GM21786 (cell line): ENCODE data around the gene BTBD6.

ENCODE experiments used
- ATAC-seq: cut with Tn5 transposase; IDR thresholded peaks from one replicate; pipeline ENCODE4 v1.9.1; 2021; ENCODE audit not compliant: unreplicated experiment

The BTBD6 gene

GRCh38 chr14:105229099-105229655, 19.2 kb upstream of the BTBD6 start:
- ATAC-seq, result no peak

DNA sequence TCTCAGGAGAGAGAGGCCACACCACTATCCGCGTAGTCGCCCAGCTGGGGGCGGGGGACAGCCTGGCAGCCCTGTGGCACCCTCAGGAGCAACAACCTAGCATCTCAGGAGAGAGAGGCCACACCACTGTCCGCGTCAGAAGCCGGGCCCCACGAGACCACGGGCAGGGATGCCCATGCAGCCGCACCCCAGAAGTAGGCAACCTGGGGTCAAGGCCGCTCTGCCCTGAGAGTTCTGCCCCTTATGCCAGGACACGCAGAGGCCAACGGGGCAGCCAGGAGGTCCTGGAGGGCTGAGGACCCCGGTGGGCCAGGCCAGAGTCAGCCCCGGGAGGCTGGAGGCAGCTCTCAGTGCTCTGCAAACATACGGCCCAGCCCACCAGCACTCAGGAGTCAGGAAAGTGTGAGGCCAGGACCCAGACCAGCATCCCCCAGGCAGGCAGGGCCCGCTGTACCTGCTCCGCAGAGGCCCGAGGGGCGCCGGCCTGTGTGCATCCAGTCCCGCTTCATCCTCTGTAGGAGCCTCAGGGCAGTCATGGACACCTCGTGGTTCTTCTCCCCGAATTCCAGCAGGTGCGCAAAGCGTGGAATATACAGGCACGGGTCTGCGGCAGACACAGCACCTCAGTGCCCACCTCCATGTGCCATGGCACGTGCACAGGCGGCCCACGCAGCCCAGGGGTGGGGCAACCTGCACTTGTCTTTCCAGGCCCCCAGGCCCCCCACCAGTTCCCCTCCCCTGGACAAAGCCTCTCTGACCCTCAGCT, 7.3 kb upstream of the BTBD6 start:
- ATAC-seq, result no peak

DNA sequence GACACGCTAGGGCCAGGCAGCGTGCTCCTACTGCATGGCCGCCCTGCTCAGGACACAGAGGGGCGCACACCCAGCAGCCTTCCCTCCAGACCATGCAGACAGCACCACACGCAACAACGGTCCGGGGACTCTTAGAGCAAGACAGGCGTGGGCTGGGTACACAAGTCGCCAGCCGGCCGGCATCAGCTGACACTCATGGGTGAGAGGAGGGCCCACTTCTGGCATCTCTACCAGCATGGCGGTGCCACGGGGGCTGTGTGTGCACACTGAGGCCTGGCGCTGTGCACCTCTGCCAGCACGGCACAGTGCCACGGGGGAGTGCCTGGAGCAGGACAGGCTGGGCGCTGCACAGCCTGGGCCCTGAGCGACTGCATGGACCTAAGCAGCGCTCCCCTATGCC, 6.7 kb upstream of the BTBD6 start:
- no peak for ATAC-seq

DNA sequence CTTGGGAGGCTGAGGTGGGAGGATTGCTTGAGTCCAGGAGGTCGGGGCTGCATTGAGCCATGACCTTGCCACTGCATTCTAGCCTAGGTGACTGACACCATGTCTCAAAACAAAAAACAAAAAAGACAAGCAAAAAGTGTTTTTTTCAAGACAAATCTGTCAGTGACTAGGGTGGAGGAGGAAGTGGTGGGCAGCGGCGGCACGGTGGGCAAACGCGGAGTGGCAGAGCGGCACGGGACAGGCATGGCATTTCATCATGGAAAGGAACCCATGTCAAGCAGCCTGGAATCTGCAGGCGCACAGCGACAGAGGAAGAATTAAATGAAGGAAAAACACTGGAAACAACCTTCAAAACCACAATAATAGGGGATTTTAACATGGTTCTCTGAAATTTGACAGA, 4.0 kb upstream of the BTBD6 start:
- no peak for ATAC-seq

DNA sequence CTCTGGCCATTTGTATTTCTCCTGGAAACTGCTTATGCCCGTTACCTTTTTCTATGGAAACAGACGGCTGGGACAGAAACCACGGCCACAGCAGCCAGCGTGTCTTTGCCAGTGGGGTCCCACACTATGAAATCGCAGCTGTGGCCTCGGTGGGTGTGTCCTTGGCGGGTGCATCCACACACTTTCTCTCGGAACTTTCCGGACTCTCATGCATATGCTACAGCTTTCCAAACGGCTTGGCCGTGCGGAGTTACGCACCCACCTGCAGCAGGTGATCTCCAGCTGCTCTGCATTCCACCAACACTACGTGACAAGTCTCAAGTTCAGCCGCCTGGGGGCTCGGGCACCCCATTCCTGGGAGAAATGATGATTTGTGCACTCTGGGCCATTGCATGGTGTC, 1.3 kb upstream of the BTBD6 start:
- no peak for ATAC-seq

DNA sequence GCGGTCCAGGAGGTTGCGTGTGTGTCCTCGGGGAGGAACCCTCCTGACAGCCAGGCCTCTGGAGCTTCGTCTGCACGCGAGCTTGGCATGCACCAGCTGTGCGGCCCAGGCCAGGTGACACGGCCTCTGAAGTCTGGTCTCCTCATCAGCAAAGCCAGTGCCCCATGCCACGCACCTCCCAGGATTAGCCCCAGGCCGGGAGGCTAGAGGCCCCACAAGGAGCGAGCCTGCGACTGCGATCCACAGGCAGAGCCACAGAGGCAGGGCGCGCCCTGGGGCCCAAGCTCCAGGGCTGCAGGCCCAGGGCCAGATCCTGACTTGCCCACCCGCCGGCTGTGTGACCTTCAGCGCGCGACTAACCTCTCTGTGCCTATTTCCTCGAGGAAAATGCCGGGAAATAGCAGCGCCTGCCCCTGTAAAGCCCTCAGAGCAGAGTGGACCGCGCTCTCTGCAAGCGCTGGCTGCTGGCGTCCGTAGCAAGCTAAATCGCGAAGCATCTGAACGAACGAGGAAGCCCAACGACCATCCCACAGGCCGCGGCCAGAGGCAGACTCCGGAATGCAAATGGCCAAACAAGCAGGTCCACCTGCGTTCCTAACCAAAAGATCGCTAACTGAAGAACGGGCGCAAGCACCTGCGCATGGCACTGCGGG, 492 bp upstream of the BTBD6 start:
- no peak for ATAC-seq

DNA sequence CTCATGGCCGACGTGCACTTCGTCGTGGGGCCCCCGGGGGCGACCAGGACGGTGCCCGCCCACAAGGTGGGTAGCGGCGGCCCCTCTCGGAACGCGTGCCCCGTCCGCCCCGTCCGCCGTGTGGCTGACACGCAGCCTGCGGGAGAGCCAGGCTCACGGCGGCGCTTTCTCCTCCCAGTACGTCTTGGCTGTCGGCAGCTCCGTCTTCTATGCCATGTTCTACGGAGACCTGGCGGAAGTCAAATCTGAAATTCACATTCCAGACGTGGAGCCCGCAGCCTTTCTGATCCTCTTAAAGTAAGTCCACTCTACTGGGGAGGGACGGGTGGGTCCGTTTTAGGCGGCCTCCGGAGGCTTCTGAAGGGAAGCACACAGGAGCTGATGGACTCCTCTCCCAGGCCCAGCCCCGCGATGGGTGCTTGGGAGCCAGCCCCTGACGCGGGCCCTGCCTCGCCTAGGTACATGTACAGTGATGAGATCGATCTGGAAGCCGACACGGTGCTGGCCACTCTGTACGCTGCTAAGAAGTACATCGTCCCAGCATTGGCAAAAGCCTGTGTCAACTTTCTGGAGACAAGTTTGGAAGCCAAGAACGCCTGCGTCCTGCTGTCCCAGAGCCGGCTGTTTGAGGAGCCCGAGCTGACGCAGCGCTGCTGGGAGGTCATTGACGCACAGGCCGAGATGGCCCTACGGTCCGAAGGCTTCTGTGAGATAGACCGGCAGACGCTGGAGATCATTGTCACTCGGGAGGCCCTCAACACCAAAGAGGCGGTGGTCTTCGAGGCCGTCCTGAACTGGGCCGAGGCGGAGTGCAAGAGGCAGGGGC, 1.1 kb downstream of the BTBD6 start:
- no peak for ATAC-seq

DNA sequence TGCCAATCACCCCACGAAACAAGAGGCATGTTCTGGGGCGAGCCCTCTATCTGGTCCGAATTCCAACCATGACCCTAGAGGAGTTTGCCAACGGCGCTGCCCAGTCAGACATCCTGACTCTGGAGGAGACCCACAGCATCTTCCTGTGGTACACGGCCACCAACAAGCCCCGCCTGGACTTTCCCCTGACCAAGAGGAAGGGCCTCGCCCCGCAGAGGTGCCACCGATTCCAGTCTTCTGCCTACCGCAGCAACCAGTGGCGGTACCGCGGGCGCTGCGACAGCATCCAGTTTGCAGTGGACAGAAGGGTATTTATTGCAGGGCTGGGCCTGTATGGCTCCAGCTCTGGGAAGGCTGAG, 1.7 kb downstream of the BTBD6 start:
- no peak for ATAC-seq

DNA sequence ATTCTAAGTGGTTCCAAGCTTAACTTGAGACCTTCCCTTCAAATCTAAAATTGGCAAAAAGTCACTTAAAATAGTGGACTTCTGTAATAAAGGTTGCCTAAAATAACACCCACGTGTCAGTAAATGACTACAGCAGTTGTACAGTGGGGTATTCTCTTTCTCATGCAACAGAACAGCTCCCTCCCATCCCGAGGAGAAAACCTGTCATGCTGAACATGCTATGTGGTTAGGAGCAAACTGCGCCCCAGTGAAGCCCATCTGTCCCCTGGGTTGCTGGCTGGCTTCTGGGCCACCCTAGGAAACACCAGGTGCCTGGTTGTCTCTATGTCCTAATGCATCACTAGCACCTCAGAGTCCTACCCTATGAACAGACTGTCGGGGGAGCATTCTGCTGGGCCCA, 2.7 kb downstream of the BTBD6 start:
- no peak for ATAC-seq

- ATAC-seq, result no peak
These were observed 3.6 kb downstream of the BTBD6 start for GRCh38 chr14:105251920-105252319.

DNA sequence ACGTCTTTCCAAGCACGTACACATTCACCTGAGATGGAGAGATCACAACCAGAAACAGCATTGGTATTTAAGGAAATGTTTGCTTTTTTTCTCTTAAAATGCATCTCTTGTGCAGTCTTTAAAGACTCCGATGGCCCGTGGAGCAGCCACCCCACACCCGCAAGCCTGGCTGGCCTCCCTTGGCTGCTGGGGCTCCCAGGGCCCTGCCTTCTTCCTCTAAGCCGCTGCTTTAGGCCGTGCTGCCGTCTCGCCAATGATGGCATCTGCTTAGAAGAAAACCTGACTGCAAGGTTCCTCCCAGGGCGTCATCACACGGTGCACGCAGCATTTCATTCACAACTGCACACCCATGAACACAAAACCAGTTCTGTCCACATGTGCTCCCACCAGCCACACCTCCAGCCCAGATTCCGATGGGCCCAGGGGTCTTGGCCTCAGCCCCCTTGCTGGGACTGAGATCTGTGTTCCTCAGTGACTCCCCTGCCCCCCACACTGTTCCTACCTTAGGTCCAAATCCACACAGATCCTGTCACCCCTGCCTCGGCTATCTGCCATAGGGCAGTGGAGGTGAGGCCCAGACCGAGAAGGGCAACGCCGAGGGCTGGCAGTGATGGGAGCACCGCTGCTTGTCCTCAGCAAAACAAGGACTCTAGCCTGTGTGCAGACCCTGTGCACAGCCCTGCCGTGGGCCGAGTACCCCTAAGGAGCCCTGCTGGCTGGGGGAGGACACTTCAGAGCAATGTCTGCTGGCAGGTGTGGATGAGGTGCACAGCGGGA, 4.4 kb downstream of the BTBD6 start:
- no peak for ATAC-seq

GRCh38 chr14:105253329-105253682, 5.0 kb downstream of the BTBD6 start:
- ATAC-seq, result no peak

DNA sequence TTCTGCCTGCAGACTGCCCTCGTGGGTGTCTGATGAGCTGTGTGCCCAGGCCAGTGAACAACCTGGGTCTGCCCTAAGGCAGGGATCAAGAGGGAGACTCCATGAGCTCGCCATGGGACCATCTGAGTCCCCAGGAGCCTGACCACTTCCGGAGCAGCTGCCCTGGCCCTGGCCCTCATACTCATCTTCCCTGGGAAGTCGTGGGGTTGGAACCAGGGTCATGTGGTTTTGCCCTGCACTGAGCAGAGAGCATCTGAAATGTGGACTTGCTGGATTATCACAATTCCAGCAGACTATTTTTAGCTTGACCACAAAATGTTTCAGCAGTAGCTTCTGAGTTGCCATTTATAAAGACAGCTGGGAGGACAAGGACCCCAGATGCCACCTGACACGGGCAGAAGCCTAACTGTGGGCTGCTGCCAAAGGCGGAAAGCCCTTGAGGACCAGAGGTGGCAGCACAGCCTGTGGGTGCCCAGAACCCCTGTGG, 6.7 kb downstream of the BTBD6 start:
- no peak for ATAC-seq

GRCh38 chr14:105256292-105256960, 8.1 kb downstream of the BTBD6 start:
- no peak for ATAC-seq

- ATAC-seq, result no peak
These were observed 9.1 kb downstream of the BTBD6 start for GRCh38 chr14:105257464-105257863.

DNA sequence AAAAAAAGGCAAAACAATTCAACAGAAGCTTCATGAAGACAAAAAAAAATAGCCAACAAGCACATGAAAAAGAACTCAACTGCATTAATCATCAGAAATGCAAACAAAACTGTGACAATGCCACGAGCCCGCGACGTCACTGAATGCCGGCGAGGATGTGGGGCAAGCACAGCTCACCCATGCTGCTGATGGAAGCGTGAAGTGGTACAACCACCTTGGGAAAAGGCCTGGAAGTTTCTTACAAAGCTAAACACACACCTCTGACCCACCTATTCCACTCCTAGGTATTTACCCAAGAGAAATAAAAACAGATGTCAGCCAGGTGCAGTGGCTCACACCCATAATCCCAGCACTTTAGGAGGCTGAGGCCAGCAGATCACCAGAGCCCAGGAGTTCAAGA, 10.5 kb downstream of the BTBD6 start:
- ATAC-seq, result no peak

DNA sequence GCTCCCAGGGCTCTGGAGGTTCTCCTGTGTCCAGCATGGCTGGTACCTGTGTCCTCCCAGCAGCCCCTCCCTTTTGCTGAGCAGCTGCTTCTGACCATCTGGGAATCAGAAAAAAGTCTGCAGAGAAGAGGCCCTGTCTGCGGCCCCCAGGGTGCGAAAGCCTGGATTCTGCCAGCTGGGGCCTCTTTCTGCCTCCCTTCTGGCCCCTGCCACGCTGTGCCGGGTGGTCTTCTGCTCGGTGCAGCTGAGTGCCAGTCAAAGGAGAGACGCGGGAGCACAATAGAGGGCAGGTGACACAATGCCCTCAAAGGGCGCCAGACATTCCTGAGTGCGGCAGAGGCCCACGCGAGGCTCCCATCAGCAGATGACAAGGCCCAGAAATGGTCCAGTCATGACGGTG, 12.6 kb downstream of the BTBD6 start:
- ATAC-seq, result no peak

DNA sequence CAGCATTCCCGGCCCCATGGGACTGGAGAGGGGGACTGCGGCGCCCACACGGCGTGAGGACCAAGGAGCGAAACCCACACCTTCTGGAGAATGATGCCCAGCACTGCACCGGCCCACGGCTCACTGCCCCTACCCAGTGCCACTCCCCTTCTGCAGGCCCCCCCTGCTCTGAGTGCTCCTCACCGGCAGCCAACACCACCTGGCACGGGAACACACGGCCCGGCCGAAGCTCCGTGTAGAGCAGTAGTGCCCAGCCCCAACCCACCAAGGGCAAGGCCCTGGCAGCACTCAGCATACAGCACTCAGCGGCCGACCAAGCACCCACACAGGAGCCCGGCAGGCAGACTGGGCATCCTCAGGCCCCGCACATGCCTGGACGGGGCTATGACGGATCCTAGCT, 13.4 kb downstream of the BTBD6 start:
- ATAC-seq, result no peak

DNA sequence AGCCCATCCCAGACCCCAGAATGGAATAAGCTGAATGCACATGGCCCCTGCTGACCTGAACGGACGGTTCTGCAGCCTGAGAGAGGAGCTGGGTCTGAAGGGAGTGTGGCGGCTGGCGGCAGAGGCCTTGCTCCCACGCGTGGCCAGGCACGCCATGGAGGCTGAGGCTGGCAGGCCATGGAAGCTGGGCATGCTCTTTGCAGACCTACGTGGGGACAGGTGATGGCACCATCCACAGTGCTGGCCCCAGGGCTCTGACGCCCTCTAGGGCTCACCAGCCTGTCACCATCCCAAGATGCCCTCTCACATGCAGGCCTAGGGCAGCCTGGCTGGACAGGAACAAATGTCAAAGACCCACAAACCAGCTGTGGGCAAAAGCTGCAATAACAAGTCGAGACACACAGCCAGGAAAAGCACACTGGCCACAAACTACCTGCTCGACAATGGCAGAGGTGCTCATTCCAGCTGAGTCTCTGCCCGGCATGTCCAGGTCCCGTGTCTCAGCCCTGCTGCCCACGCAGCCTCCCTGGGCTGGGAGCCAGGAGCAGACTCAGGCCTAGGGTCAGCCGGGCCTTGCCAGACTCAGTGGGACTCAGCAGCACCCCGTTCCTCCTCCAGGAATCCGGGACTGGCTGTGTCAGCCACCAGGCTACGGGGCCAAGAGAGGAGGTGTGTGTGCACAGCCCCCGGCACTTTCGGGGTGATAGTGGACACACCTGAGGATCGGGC, 19.7 kb downstream of the BTBD6 start:
- ATAC-seq, result no peak
